ENCODE measurements around the gene TMEM95.

The TMEM95 gene
- total RNA-seq = 0 to 0.28 reads per million in 2 donors

DNA sequence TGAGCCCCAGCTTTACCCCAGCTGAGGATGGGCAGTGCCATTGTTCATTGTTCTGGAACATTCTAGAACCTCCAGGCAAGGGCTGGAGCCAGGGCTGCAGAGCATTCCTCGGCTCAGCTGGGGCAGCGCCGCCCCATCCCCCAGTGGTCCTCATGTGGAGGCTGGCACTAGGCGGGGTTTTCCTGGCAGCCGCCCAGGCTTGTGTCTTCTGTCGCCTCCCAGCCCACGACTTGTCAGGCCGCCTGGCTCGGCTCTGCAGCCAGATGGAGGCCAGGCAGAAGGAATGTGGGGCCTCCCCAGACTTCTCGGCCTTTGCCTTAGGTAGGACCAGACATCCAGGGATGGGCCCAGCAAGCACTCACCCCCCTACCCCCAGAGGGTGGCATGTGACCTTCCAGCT lies at the start of gene TMEM95:
Gene TMEM95 (plus strand): TSS at position 104 of the 400 bp plus-strand sequence. CDS start 49 bp downstream, at position 153.
- DNase-seq = no peak

- DNase-seq = peak; percentile 100
Measured at GRCh38 chr17:7306911-7307685, 47.9 kb upstream of the TMEM95 start, which contains the start of gene EIF5A. EIF5A (plus strand) TSS chr17:7307628; CDS start chr17:7309636, 2,008 bp downstream.

DNA sequence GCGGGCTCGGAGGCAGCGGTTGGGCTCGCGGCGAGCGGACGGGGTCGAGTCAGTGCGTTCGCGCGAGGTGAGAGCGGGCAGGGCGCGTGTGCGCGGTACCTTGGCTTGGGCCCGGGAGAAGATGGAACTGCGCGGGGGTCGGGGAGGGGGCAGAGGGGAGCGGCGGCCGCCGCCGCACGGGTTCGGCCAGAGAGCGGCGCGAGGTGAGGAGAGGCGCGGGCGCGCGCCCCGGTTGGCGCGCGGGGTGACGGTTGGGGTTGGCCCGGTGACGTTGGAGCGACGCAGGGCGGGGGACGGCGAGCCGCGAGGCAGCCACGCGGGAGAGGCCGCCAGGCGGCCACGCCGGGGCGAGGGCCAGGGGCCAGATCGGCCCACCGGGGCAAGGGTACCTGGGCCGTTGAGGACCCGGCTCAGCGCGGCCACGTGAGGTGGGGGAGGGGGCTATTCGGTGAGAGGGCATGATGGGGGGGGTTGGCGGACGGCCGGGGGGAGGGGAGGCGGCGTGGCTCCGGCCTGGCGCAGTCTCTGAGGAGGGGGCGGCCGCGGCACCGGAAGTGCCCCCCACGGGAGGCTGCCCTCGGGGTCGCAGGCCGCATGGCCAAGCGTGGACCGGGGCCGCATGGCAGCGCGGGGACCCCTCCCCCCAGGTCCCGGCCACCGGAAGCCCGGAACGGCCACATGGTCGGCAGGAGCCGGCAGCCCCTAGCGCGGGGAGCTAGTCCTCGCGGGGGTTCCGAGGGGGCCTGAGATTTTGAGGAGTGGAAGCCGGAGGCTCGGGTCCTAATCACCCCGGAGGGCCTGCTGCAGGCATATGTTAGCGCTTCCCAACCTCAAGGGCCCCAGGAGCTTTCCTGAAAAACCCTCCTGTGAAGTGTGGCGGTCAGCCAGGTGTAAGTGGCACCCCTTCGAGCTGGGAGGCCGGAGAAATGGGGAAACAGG lies 47.0 kb upstream of the TMEM95 start:
- peak; percentile 56 for DNase-seq

DNA sequence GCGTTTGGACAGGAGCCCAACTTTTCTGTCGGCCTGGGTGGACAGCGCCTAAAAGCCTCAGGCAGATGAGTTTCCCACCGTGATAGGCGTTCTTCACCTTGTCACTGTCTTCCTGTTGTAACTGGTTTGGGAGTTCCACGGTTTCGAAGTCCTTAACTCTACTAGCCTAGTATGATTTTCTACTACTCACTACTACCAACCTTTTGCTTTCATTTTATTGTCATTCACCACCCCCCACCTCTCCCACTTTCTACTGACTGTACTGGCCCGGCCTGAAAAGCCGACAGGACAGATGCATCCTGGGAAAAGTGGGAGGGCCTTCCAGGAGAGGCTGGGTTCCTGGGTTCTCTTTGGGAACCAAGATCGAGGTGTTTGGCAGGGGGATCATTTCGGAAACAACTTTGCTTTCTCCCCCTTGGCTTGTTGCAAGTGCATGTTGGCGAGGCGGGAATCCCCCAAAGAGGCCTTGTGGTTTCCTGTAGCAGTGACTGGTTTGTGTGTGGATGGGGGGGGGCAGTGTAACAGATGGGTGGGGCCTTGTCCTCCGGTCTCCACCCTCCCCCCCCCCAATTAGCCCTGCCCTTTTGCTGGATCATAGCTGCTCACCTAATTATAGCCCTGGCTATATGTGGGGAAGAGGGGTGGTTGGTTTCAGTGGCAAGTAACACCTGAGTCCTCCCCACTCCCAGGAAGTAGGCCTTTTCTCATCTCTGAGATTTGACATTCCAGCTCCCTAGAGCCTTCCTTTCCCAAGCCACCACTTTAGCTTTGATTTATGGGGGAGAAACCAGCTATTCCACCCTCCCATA lies 46.1 kb upstream of the TMEM95 start:
- peak; percentile 80 for DNase-seq

GRCh38 chr17:7309628-7310027 lies 45.3 kb upstream of the TMEM95 start:
- no peak for DNase-seq

GRCh38 chr17:7311110-7311705 lies 43.7 kb upstream of the TMEM95 start:
- no peak for DNase-seq

DNA sequence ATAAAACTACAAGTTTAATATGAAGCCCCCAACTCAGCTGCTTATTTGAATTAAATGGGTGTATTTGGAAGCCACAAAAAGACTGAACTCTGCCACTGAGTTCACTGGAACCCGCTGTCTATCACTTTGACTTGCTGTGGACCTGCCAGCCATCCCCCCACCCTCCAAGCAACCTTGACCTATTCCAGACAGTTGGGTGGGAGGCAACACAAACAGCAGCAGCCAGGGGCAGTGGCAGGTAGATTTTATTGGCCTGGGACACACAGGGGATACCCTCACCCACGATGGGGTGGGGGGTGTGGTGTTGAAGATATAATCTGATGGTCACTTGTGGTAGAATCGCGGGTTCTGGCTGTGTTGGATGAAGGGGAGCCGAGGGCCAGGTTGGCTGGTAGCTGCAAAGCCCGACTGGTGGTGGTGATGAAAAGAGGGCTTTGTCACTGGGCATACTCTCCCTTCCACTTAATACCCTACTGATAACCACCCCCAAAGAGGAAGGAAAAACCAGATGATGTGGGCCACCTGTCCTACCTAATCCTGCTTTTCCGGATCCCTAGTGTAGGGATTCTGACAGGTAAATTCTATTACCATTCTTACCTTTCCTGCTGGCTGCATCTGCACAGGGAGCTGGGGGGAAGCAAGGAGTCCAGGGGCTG lies 42.4 kb upstream of the TMEM95 start:
- no peak for DNase-seq

- DNase-seq = no peak
Measured at GRCh38 chr17:7313088-7313889, 41.7 kb upstream of the TMEM95 start.

- no peak for DNase-seq
Measured at GRCh38 chr17:7313890-7314718, 40.9 kb upstream of the TMEM95 start.

DNA sequence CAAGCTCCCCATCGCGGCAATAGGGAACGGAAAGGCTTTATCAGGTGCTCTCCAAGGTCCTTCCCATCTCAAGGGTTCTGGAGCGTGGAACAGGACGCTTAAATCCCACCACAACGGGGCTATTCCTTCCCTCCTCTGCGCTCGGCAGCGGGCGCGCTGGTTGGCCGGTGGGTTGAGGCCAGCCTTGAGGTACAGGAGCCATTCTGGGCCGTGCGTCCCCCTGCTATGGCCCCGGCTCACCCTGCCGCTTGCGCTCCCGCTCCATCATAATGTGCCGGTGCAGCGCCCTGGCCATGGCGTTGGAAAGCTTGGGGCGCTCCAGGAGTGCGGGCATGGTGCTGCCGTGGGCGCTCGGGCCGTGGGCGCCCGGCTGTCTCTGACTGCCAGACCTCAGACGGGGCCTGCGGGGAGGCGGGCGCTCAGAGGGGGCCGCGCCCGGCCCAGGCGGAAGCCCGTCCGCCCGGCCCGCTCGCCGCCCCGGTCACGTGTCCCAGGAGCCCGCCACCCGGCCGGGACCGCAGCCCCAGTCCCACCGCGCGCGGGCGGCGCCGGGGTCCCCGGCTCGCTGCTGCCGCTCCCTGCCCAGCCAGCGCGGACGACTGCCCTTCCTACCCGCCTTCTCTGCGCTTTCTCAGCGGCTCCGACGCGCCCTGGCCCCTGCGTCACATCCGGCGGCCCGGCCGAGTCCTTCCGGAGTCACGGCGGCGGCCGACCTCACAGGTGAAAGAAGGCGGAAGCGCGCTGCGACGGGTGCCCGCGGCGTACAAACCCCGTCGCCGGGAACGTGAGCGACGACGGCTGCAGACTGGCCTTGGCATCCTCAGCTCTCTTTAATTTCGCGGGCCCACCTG lies 40.0 kb upstream of the TMEM95 start, which contains the start of gene GPS2:
Gene GPS2 (minus strand): TSS at position 642 of the 851 bp plus-strand sequence. CDS start 308 bp downstream, at position 334.
- DNase-seq = peak; percentile 93

- no peak for DNase-seq
Measured at GRCh38 chr17:7315570-7316235, 39.3 kb upstream of the TMEM95 start.

DNA sequence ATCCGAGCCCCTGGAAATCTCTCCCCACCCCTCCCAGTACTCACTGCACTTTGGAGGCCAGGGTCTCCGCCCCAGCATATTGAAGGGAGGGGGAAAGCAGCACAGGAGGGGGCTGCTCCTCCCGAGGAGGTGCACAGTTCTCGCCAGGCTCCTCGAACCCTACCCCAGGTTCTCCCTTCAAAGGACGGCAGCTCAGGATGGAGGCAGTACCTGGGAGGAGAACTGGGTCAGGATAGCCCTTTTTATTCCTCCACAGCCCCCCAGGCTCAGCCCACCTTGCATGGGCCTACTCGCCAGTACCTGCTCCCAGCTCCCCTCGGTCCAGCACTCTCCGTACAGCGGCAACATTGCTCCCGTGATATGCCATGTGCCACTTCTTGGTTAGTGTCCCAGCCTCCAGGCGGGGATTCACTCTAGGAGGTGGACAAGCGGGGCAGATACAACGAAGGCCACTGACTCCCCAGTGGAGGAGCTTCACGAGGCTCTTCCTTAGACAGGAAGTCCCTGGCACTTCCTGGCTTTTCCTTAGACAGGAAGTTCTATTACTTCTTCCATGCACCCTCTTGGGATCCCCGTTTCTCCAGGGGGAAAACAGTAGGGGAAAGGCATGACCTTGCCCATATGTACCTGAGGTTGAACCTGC lies 37.7 kb upstream of the TMEM95 start:
- DNase-seq = no peak

GRCh38 chr17:7318121-7318860 lies 36.7 kb upstream of the TMEM95 start:
- no peak for DNase-seq

DNA sequence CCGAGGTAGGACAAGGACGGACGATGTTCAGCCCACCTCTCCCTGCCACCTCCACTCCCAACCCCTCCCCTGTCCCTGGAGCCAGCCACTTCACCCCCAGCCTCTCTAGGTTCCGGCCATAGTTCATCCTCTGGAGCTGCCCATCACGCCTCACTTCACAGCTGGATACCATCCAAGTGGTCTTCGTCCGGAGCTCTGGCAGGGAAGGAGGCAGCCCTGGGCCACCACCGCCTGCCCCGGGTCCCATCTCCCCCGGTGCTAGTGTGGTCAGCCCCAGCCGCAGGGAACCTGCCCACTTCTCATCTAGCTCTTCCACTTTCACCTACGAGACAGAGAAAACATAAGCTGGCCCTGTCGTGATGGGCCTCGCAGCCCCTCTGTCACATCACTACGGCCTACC lies 33.5 kb upstream of the TMEM95 start:
- no peak for DNase-seq

- DNase-seq = no peak
Measured at GRCh38 chr17:7322520-7323194, 32.3 kb upstream of the TMEM95 start.

- DNase-seq = peak; percentile 66
Measured at GRCh38 chr17:7323731-7324437, 31.1 kb upstream of the TMEM95 start.
